ENCODE data around the gene GPN1. TPM values are rescaled to one million over a fixed set of nuclear protein-coding genes. Genes with fewer than 3 reads are reported as not detected.
"Not testable (repeated sequence)": the region's sequence is repeated elsewhere in the genome, so short reads cannot be mapped to it uniquely, and the experiment has no call there.

Gene GPN1
- polyA plus RNA-seq (ENCODE audit: insufficient read length in 4 of 4), result 10 to 100 TPM; 49.7 to 68.5 (median 58.1) TPM

- DNase-seq (ENCODE audit: low read depth in 4 of 4, low spot score in 3 of 4), result peak; percentile 54 to 67 (median 64)
Observed at GRCh38 chr2:27628767-27629709, at the start of gene GPN1, which contains the start of gene CCDC121. GPN1 (plus strand) TSS chr2:27629050; CDS start chr2:27629059, 9 bp downstream. CCDC121 (minus strand) TSS chr2:27629012; CDS start chr2:27627799, 1,213 bp downstream.

DNA sequence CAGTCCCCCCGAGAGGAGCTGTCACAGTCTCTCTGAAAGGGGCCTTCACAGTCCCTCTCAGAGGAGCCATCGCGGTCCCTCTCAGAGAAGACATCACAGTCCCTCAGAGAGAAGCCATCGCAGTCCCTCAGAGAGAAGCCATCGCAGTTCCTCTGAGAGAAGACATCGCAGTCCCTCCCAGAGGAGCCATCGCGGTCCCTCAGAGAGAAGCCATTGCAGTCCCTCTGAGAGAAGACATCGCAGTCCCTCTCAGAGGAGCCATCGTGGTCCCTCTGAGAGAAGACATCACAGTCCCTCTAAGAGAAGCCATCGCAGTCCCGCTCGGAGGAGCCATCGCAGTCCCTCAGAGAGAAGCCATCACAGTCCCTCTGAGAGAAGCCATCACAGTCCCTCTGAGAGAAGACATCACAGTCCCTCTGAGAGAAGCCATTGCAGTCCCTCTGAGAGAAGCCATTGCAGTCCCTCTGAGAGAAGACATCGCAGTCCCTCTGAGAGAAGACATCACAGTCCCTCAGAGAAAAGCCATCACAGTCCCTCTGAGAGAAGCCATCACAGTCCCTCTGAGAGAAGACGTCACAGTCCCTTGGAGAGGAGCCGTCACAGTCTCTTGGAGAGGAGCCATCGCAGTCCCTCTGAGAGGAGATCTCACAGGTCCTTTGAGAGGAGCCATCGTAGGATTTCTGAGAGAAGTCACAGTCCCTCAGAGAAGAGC lies 47.3 kb upstream of the GPN1 start:
- no peak for DNase-seq (ENCODE audit: low read depth in 4 of 4, low spot score in 3 of 4)

DNA sequence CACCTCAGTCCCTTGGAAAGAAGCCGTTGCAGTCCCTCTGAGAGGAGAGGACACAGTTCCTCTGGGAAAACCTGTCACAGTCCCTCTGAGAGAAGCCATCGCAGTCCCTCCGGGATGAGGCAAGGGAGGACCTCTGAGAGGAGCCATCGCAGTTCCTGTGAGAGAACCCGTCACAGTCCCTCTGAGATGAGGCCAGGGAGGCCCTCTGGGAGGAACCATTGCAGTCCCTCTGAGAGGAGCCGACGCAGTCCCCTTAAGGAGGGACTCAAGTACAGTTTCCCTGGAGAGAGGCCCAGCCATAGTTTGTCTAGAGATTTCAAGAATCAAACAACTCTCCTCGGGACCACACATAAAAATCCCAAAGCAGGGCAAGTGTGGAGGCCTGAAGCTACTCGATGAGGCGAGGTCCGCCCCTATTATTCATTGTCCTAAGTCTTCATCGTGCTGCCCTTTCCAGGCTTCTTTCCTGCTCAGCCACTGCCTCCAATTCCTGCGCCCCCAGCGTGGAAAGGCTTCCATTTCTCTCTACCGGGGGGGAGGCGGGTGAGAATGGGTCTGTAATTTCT lies 46.6 kb upstream of the GPN1 start:
- no peak for DNase-seq (ENCODE audit: low read depth in 4 of 4, low spot score in 3 of 4)

- DNase-seq (ENCODE audit: low read depth in 4 of 4, low spot score in 3 of 4), result peak; percentile 68 to 89 (median 80)
Observed at GRCh38 chr2:27582695-27583389, 46.0 kb upstream of the GPN1 start, which contains the start of gene ZNF512. ZNF512 (plus strand) TSS chr2:27583042; CDS start chr2:27583113, 71 bp downstream.

DNA sequence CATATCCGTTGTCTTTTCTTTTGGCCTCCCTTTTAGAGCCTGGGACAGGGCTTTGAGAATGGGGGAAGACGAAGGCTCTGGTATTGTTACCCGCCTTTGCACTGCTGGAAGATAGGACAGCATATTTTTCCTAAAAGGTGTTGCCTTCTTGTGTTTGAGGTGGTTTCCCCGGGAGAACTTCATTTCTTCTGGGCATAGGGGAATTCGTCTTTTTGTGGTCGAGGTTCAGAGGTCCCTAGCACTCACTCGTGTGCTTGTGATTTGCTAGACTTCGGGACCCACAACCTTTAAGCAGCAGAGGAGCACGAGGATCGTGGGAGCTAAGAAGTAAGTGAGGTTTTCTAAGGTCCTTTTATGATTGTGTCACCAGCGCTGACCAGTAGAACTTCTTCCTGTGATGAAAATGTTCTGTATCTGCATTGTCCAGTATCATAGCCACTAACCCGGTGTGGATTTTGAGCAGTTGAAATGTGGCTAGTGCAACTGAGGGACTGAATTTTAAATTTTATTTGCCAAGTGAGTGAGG lies 45.4 kb upstream of the GPN1 start:
- no peak for DNase-seq (ENCODE audit: low read depth in 4 of 4, low spot score in 3 of 4)

- no peak for DNase-seq (ENCODE audit: low read depth in 4 of 4, low spot score in 3 of 4)
Observed at GRCh38 chr2:27584597-27584996, 44.3 kb upstream of the GPN1 start.

DNA sequence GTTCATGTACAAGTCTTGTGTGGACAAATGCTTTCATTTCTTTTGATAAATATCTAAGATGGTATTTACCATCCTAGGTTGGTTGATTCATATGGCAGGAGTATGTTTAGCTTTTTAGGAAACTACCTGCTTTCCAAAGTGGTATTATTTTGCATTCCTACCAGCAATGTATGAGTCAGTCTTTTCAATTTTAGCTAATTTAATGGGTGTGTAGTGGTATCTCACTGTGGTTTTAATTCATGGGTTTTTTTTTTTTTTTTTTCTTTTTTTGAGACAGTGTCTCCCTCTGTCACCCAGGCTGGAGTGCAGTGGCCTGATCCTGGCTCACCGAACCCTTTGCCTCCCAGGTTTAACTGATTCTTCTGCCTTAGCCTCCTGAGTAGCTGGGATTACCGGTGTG lies 41.8 kb upstream of the GPN1 start:
- no peak for DNase-seq (ENCODE audit: low read depth in 4 of 4, low spot score in 3 of 4)

DNA sequence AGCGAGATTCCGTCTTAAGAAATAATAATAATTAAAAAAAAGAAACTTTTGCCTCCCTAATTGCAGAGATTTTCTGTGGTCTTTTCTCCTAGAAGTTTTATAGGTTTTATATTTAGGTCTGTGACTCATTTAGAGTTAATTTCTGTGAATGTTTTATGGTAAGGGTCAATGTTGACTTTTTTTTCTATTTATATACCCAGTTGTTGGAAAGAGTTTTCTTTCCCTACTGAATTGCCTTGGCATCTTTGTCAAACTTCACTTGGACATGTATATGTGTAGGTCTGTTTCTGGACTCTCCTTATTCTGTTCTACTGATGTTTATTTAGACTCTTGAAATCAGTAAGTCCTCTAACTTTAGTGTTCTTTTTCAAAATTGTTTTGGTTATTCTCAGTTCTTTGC lies 40.5 kb upstream of the GPN1 start:
- DNase-seq (ENCODE audit: low read depth in 4 of 4, low spot score in 3 of 4), result no peak

GRCh38 chr2:27591745-27592144 lies 37.1 kb upstream of the GPN1 start:
- DNase-seq (ENCODE audit: low read depth in 4 of 4, low spot score in 3 of 4), result no peak

- no peak for DNase-seq (ENCODE audit: low read depth in 4 of 4, low spot score in 3 of 4)
Observed at GRCh38 chr2:27593240-27593639, 35.6 kb upstream of the GPN1 start.

GRCh38 chr2:27594020-27594703 lies 34.7 kb upstream of the GPN1 start:
- not testable (repeated sequence) for DNase-seq (ENCODE audit: low read depth in 4 of 4, low spot score in 3 of 4)

GRCh38 chr2:27595412-27595811 lies 33.4 kb upstream of the GPN1 start:
- not testable (repeated sequence) for DNase-seq (ENCODE audit: low read depth in 4 of 4, low spot score in 3 of 4)

GRCh38 chr2:27596627-27597026 lies 32.2 kb upstream of the GPN1 start:
- no peak for DNase-seq (ENCODE audit: low read depth in 4 of 4, low spot score in 3 of 4)

DNA sequence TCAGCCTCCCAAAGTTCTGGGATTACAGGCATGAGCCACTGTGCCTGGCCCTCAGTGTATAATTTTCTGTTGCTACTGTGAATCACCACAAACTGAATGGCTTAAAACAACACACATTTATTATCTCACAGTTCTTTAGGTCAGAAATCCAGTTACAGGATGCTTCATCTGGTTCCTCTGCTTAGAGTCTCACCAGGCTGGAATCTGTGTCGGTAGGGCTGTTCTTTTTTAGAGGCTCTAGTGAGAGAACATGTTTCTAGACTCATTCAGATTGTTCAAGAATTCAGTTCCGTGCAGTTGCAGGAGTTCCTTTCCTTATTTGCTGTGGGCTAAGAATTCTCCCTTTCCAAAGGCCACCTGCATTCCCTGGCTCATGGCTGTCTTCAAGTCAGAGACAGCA lies 22.2 kb upstream of the GPN1 start:
- no peak for DNase-seq (ENCODE audit: low read depth in 4 of 4, low spot score in 3 of 4)

GRCh38 chr2:27613985-27614384 lies 14.9 kb upstream of the GPN1 start:
- no peak for DNase-seq (ENCODE audit: low read depth in 4 of 4, low spot score in 3 of 4)

DNA sequence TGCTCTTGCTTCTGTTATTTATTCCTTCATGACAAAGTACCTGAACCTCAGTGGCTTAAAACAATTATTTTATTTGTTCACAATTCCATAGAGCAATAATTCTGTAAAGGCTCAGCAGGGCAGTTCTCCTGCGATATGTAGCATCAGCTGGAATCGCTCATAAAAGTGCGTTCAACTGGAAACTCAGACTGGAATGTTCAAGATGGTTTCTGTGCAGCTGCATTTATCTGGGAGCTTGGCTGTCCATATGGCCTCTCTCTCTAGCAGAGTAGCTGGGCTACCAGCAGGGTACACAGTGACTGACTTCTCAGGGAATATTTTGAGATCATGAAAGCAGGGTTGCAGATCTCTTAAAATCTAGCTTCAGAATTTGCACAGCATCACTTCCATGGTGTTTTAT lies 13.5 kb upstream of the GPN1 start:
- no peak for DNase-seq (ENCODE audit: low read depth in 4 of 4, low spot score in 3 of 4)

- DNase-seq (ENCODE audit: low read depth in 4 of 4, low spot score in 3 of 4), result no peak
Observed at GRCh38 chr2:27621524-27621923, 7.3 kb upstream of the GPN1 start.

DNA sequence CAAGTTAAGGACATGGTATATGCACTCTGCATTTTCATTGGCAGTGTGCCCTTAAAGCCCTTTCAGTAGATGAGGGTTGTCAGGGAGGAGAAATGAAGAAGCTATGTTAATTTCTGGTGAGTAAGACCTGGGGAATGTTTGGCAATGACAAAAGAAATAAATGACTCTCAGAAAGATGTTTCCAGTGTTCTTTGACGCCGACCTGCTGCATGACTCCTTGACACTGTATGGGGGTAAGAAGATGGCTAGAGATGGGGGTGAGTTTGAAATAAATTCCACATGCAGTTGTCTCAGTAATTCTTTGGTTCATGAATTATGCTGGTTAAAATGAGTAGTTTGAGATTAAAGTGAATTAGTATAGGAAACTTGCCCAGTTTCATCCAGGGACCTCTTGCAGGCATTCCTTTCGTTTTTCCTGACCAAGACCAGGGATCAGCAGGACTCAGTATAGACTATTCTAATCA lies 5.9 kb upstream of the GPN1 start:
- DNase-seq (ENCODE audit: low read depth in 4 of 4, low spot score in 3 of 4), result no peak

DNA sequence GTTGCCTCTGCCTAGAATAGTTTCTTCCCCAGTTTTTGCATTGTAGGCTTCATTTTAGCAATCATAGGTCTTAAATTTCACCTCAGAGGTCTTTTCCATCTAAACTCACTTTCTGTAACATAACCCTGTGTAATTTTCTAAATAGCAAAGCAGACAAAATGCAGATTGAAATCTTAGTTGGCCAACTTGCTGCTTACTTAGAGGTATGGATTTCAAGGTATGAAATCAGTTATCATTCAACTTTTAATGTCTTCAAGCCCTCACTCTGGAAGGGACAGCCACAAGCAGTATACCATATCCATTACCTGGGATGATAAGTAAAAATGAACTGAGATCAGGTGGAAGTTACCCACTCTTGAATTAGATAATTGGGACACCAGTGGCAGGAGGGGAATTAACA lies 3.9 kb upstream of the GPN1 start:
- no peak for DNase-seq (ENCODE audit: low read depth in 4 of 4, low spot score in 3 of 4)

DNA sequence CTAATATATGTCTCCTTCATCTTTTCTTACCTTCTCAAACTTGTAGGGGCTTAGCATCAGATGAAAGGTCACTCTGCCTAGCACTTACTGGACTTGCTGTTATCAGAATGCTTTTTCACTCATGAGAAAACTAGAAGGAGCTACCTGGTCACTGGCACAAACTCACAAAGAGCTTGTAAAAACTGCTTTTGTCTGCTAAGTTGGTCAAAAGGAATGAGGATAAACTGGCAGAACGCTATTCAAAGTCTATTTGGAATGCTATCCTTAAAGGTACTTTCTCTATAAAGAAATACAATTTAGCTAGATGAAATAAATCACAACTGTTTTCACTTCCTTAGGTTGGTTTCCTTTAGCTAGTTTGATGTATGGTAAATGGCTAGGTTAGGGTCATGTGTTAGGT lies 2.5 kb upstream of the GPN1 start:
- not testable (repeated sequence) for DNase-seq (ENCODE audit: low read depth in 4 of 4, low spot score in 3 of 4)

Measured in left renal pelvis (tissue), 4 donors.